WTC11 (cell line): ENCODE measurements around the gene STRADB. TPM values are rescaled to one million over a fixed set of nuclear protein-coding genes. Genes with fewer than 3 reads are reported as not detected.

ENCODE experiments used
- ATAC-seq: fragments of 200-7000 bp; cut with Tn5 transposase; 2 replicates; pipeline ENCODE4 v1.10.0; 2021; ENCODE audit warnings: mild to moderate bottlenecking, moderate library complexity
- CTCF ChIA-PET: fragments of 300-600 bp; sonication (Branson Sonifier 250); formaldehyde crosslinking; loops from one replicate; lab custom pipeline; 2021; ENCODE audit warnings: antibody characterized with exemption; lab: Charles Lee
- POLR2A ChIA-PET: fragments of 350-600 bp; sonication (Branson Sonifier 250); formaldehyde crosslinking; loops from one replicate; lab custom pipeline; 2021; ENCODE audit warnings: antibody characterized with exemption; lab: Charles Lee
- DNase-seq: peaks from one replicate; pipeline ENCODE4 v3.0.0; 2021; ENCODE audit warnings: low spot score
- H3K27ac Mint-ChIP-seq: 2 replicates; pipeline ENCODE4 v1.8.0; 2021; ENCODE audit warnings: mixed read lengths
- H3K27me3 Mint-ChIP-seq: 2 replicates; pipeline ENCODE4 v1.8.0; 2021; ENCODE audit warnings: low read depth, mild to moderate bottlenecking, moderate library complexity, mixed read lengths
- H3K36me3 Mint-ChIP-seq: 2 replicates; pipeline ENCODE4 v1.8.0; 2021; ENCODE audit warnings: mixed read lengths
- H3K4me1 Mint-ChIP-seq: 2 replicates; pipeline ENCODE4 v1.8.0; 2022; ENCODE audit warnings: mixed read lengths
- H3K4me3 Mint-ChIP-seq: 2 replicates; pipeline ENCODE4 v1.8.0; 2021; ENCODE audit warnings: mild to moderate bottlenecking, moderate library complexity, mixed read lengths
- H3K9me3 Mint-ChIP-seq: 2 replicates; pipeline ENCODE4 v1.8.0; 2021; ENCODE audit warnings: mixed read lengths
- AR ChIP-seq: fragments of 250-450 bp; sonication (Bioruptor Pico); IDR thresholded peaks from 2 replicates; pipeline ENCODE4 v1.9.0; 2021; ENCODE audit warnings: mild to moderate bottlenecking
- ATF1 ChIP-seq: sonication (generic); formaldehyde crosslinking; IDR thresholded peaks from 2 replicates; pipeline ENCODE4 v1.8.1; 2023; ENCODE audit warnings: mild to moderate bottlenecking, moderate library complexity, missing genetic modification reagents
- ATF2 ChIP-seq: sonication (generic); formaldehyde crosslinking; IDR thresholded peaks from 2 replicates; pipeline ENCODE4 v1.8.1; 2022; ENCODE audit warnings: low read depth, missing genetic modification reagents, borderline replicate concordance
- E2F4 ChIP-seq: sonication (generic); formaldehyde crosslinking; IDR thresholded peaks from 2 replicates; pipeline ENCODE4 v1.8.1; 2022; ENCODE audit warnings: low read depth, mild to moderate bottlenecking, moderate library complexity, missing genetic modification reagents, borderline replicate concordance
- ELF4 ChIP-seq: sonication (generic); formaldehyde crosslinking; IDR thresholded peaks from 2 replicates; pipeline ENCODE4 v1.8.1; 2022; ENCODE audit warnings: low read depth, mild to moderate bottlenecking, moderate library complexity, missing genetic modification reagents
- JUN ChIP-seq: sonication (generic); formaldehyde crosslinking; IDR thresholded peaks from 2 replicates; pipeline ENCODE4 v1.8.0; 2023; ENCODE audit warnings: mild to moderate bottlenecking, missing genetic modification reagents
- MYBL2 ChIP-seq: sonication (generic); formaldehyde crosslinking; IDR thresholded peaks from 2 replicates; pipeline ENCODE4 v1.8.1; 2023; ENCODE audit warnings: mild to moderate bottlenecking, moderate library complexity, missing genetic modification reagents
- OVOL2 ChIP-seq: fragments of 250-450 bp; sonication (Bioruptor Pico); IDR thresholded peaks from 2 replicates; pipeline ENCODE4 v1.9.0; 2021; ENCODE audit warnings: mild to moderate bottlenecking, borderline replicate concordance
- RELA ChIP-seq: sonication (generic); formaldehyde crosslinking; IDR thresholded peaks from 2 replicates; pipeline ENCODE4 v1.8.1; 2022; ENCODE audit warnings: missing genetic modification reagents, mild to moderate bottlenecking, borderline replicate concordance
- RORB ChIP-seq: fragments of 250-450 bp; sonication (Bioruptor Pico); IDR thresholded peaks from 2 replicates; pipeline ENCODE4 v1.9.0; 2021; ENCODE audit warnings: mild to moderate bottlenecking
- SMAD4 ChIP-seq: sonication (generic); formaldehyde crosslinking; IDR thresholded peaks from 2 replicates; pipeline ENCODE4 v1.8.0; 2022; ENCODE audit warnings: mild to moderate bottlenecking, missing genetic modification reagents
- SP1 ChIP-seq: sonication (generic); formaldehyde crosslinking; conservative IDR thresholded peaks from 2 replicates; pipeline ENCODE4 v1.8.1; 2022; ENCODE audit warnings: missing genetic modification reagents
- TCF7 ChIP-seq: sonication (generic); formaldehyde crosslinking; IDR thresholded peaks from 2 replicates; pipeline ENCODE4 v1.8.0; 2022; ENCODE audit warnings: mild to moderate bottlenecking, low read depth, missing genetic modification reagents, moderate library complexity
- ZNF423 ChIP-seq: fragments of 250-450 bp; sonication (Bioruptor Pico); IDR thresholded peaks from 2 replicates; pipeline ENCODE4 v2.1.2; 2022; ENCODE audit warnings: mild to moderate bottlenecking, moderate library complexity
- ZNF425 ChIP-seq: fragments of 250-450 bp; sonication (Bioruptor Pico); conservative IDR thresholded peaks from 2 replicates; pipeline ENCODE4 v1.9.0; 2021; ENCODE audit warnings: mild to moderate bottlenecking
- total RNA-seq: library from RNA; stranded (reverse); gene quantifications from 3 replicates; pipeline ENCODE4 v1.2.3, GENCODE V29; 2021
- TF ChIP-seq, protein P1 (sequence below): fragments of 200-600 bp; IDR thresholded peaks from 2 replicates; pipeline ENCODE4 v1.8.0; 2022; ENCODE audit warnings: antibody characterized with exemption

STRADB gene
- total RNA-seq, 1 experiment from 2014 or later, result 36.7 TPM

- no peak overlapping the region for H3K4me3 Mint-ChIP-seq
- CTCF ChIA-PET, result no interaction called here
- TF ChIP-seq ELF4 (CRISPR knock-in tag) (no peak), TCF7 (CRISPR knock-in tag) (no peak), ZNF423 (CRISPR knock-in tag) (no peak), OVOL2 (no peak), RELA (CRISPR knock-in tag) (no peak), AR (no peak)
- no peaks in the 10 kb centered on the region for H3K36me3 Mint-ChIP-seq
- H3K4me1 Mint-ChIP-seq, result peaks cover 11% of the 10 kb centered on the region; the same call in 1 of the 2 replicates
- POLR2A ChIA-PET, result no interaction called here
- DNase-seq (no peak), ATAC-seq (peak; percentile 69)
- H3K27ac Mint-ChIP-seq, result peak overlapping the region; percentile 7; the same call in 1 of the 2 replicates
- peaks cover 3% of the 10 kb centered on the region; the same call in 1 of the 2 replicates for H3K9me3 Mint-ChIP-seq
- no peaks in the 10 kb centered on the region for H3K27me3 Mint-ChIP-seq
Measured at GRCh38 chr2:201440182-201440581, 11.4 kb upstream of the STRADB start.

- CTCF ChIA-PET, result no interaction called here
- peaks cover 3% of the 10 kb centered on the region; the same call in 1 of the 2 replicates for H3K9me3 Mint-ChIP-seq
- POLR2A ChIA-PET, result no interaction called here
- H3K4me3 Mint-ChIP-seq, result no peak overlapping the region
- no peaks in the 10 kb centered on the region for H3K27me3 Mint-ChIP-seq
- no peak for DNase-seq
- peaks cover 11% of the 10 kb centered on the region; the same call in 1 of the 2 replicates for H3K4me1 Mint-ChIP-seq
- H3K27ac Mint-ChIP-seq, result no peak overlapping the region
- no peaks in the 10 kb centered on the region for H3K36me3 Mint-ChIP-seq
- no peak for TF ChIP-seq E2F4 (CRISPR knock-in tag)
- no peak for TF ChIP-seq SP1 (CRISPR knock-in tag)
- TF ChIP-seq MYBL2 (CRISPR knock-in tag), result no peak
- TF ChIP-seq RORB, result no peak
- TF ChIP-seq, all 79 proteins: peak for 0
- no peak for ATAC-seq
Measured at GRCh38 chr2:201441409-201441808, 10.1 kb upstream of the STRADB start.

- ATAC-seq, result no peak
- ChIA-PET CTCF (interaction anchor here (1.2 kb wide), 1 partner anchor 212 kb away, joined by 4 read pairs; no protein-coding TSS in a partner anchor), POLR2A (no interaction called here)
- Mint-ChIP-seq H3K4me1 (peaks cover 8% of the 10 kb centered on the region; the same call in 1 of the 2 replicates), H3K9me3 (peaks cover 3% of the 10 kb centered on the region; the same call in 1 of the 2 replicates), H3K27me3 (no peaks in the 10 kb centered on the region), H3K4me3 (no peak overlapping the region), H3K27ac (no peak overlapping the region), H3K36me3 (no peaks in the 10 kb centered on the region)
- TF ChIP-seq, protein P1, sequence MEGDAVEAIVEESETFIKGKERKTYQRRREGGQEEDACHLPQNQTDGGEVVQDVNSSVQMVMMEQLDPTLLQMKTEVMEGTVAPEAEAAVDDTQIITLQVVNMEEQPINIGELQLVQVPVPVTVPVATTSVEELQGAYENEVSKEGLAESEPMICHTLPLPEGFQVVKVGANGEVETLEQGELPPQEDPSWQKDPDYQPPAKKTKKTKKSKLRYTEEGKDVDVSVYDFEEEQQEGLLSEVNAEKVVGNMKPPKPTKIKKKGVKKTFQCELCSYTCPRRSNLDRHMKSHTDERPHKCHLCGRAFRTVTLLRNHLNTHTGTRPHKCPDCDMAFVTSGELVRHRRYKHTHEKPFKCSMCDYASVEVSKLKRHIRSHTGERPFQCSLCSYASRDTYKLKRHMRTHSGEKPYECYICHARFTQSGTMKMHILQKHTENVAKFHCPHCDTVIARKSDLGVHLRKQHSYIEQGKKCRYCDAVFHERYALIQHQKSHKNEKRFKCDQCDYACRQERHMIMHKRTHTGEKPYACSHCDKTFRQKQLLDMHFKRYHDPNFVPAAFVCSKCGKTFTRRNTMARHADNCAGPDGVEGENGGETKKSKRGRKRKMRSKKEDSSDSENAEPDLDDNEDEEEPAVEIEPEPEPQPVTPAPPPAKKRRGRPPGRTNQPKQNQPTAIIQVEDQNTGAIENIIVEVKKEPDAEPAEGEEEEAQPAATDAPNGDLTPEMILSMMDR, result no peak
- TF ChIP-seq JUN (no peak), ATF2 (no peak), MYBL2 (CRISPR knock-in tag) (no peak), SMAD4 (CRISPR knock-in tag) (no peak), ZNF425 (no peak), ATF1 (no peak)
- no peak for DNase-seq
Measured at GRCh38 chr2:201444746-201445465, 6.6 kb upstream of the STRADB start.
